Stromal cell of bone marrow (primary cell): Measurements from ENCODE around the gene CBX4.

Experiments used
- DNase-seq: peaks from one replicate; pipeline ENCODE4 v3.0.0-alpha.2; 2012; ENCODE audit warnings: low read depth

Gene CBX4

DNA sequence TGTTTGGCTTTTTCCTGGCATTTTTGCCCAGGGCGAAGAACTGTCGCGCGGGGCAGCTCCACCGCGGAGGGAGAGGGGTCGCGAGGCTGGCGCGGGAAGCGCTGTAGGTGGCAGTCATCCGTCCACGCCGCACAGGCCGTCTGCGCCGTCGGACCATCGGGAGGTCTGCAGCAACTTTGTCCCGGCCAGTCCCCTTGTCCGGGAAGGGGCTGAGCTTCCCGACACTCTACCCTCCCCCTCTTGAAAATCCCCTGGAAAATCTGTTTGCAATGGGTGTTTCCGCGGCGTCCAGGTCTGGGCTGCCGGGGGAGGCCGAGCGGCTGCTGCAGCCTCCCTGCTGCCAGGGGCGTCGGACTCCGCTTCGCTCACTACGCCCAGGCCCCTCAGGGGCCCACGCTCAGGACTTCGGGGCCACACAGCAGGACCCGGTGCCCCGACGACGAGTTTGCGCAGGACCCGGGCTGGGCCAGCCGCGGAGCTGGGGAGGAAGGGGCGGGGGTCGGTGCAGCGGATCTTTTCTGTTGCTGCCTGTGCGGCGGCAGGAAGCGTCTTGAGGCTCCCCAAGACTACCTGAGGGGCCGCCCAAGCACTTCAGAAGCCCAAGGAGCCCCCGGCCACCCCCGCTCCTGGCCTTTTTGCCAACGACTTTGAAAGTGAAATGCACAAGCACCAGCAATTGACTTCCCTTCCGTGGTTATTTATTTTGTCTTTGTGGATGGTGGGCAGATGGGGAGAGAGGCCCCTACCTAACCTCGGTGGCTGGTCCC lies 2.3 kb upstream of the CBX4 start:
- DNase-seq: no peak

DNA sequence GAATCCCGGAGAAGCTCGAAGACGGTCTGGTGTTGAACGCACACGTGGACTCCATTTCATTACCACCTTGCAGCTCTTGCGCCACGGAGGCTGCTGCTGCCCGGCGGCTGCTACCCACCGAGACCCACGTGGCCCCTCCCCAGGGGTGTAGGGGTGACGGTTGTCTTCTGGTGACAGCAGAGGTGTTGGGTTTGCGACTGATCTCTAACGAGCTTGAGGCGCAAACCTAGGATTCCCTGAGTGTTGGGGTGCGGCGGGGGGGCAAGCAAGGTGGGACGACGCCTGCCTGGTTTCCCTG lies 1.7 kb upstream of the CBX4 start:
- no peak for DNase-seq

DNA sequence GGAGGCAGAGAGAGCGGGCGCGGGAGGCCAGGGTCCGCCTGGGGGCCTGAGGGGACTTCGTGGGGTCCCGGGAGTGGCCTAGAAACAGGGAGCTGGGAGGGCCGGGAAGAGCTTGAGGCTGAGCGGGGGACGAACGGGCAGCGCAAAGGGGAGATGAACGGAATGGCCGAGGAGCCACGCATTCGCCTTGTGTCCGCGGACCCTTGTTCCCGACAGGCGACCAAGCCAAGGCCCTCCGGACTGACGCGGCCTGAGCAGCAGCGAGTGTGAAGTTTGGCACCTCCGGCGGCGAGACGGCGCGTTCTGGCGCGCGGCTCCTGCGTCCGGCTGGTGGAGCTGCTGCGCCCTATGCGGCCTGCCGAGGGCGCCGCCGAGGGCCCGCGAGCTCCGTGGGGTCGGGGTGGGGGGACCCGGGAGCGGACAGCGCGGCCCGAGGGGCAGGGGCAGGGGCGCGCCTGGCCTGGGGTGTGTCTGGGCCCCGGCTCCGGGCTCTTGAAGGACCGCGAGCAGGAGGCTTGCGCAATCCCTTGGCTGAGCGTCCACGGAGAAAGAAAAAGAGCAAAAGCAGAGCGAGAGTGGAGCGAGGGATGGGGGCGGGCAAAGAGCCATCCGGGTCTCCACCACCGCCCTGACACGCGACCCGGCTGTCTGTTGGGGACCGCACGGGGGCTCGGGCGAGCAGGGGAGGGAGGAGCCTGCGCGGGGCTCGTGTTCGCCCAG lies 1.2 kb upstream of the CBX4 start:
- DNase-seq: no peak

GRCh38 chr17:79838522-79839274 lies 542 bp downstream of the CBX4 start:
- DNase-seq: no peak

DNA sequence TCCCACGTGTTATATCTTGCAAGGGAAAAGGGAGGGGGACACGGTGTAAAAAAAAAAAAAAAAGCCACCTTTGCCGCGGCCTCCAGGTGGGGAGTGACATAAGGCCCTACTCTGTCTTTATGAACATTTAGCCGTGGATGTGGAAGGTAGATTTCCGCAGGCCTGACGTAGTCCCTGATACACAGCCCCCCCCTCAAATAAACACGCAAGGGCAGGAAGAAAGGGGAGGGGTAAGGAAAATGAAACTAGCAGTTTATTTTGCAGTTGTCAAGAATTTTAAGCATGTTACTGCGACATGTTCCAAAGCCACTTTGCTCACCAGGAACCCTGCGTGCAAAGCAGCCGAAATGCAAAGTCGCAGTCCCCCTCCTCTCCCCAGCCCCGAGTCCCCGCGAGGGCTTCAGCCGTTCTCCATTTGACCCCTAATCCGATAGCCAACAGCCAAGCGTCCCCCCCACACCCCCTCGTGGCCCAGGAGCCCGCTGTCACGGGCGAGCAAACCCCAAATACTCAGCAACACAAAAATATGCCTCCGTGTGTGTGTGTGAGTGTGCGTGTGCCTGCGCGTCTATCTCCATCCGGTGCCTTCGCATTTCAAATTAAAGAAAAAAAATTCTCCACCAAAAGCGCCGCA lies 1.2 kb downstream of the CBX4 start:
- no peak for DNase-seq

DNA sequence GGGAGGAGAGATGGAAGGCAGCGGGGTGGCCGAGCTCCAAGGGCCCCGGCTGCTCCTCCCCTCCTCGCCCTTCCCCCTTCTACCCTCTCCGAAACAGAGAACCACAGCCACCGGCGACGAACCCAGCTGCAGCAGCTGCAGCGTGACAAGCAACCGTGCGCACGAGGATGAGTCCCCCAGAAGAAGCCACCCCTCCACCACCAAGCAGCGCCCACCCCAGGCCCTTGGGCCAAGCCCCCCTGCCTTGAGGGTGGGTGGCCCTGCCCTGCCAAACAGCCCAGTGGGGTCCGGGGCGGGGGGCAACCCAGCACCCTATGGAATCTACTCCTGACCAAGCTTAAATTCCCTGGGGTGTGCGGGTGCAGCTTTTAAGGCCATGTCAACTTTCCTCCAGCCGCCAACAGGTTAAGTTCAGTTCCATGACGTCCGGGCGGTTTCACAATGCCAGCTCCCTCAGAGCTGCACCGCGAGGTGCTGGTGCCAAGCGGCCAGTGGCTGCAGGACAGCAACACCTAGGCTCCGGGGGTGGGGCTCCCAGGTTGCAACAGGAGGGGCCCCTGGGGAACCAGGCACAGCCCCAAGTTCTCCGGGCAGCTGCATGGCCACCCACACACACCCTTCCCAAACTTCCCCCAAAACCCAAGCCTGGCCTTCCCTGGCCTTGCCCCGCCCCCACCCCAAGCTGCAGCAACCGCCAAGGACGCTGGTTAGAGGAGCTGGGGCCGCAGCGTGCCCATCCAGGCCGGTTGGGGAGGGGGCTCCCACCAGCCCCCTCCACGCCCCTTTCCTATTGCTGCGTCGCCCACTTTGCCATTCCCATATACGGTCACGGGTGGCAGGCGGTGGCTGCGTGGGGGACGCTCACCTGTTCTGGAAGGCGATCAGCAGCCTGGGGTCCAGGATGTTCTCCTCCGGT lies 2.0 kb downstream of the CBX4 start:
- no peak for DNase-seq

DNA sequence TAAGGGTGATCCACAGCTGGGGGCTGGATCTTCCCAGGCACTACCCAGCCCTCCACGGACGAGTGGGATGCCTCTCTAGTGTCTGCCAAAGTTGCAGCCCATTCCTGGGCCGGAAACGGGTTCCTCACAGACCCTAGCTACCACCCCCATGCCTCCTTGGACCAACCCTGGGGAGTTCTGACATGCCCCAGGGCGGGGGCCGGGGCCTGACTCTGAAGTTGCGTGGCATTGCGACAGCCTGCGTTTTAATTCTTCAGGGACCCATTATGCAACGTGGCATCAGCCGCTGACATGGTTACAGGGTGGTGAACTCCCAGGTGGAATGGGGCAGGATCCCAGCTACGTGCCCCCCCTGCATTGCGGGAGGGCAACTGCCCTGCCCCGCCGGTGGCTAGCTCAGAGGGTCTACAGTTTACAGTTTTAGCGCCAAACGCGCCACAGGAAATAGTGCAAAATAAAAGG lies 2.7 kb downstream of the CBX4 start:
- no peak for DNase-seq

DNA sequence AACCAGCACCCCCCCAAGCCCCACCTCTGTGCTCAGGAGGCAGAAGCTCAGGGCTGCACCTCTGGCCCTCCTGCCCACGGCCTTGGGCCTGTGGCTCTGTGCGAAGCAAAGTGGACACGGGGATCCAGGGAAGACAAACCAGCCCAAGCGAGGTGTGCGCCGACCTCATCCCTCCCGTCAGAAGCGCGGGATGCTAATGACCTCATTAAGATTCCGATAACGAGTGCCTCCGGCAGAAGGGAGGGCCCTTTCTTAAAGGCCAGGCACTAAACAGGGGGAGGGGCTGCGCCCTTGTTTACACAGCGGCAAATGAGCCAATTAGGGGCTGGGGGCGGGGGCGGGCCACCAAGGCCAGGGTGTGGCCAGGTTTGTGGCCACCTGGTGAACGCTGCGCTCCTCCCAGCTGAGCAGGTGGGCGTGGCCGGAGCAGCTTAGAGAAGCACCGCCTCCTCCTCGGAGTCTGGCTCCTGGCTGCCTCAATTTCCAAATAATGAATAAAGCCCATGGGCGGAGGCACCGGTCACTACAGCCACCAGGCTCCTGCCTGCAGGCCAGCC lies 3.2 kb downstream of the CBX4 start:
- no peak for DNase-seq

- no peak for DNase-seq
Observed at GRCh38 chr17:79835470-79835899, 3.8 kb downstream of the CBX4 start.

DNA sequence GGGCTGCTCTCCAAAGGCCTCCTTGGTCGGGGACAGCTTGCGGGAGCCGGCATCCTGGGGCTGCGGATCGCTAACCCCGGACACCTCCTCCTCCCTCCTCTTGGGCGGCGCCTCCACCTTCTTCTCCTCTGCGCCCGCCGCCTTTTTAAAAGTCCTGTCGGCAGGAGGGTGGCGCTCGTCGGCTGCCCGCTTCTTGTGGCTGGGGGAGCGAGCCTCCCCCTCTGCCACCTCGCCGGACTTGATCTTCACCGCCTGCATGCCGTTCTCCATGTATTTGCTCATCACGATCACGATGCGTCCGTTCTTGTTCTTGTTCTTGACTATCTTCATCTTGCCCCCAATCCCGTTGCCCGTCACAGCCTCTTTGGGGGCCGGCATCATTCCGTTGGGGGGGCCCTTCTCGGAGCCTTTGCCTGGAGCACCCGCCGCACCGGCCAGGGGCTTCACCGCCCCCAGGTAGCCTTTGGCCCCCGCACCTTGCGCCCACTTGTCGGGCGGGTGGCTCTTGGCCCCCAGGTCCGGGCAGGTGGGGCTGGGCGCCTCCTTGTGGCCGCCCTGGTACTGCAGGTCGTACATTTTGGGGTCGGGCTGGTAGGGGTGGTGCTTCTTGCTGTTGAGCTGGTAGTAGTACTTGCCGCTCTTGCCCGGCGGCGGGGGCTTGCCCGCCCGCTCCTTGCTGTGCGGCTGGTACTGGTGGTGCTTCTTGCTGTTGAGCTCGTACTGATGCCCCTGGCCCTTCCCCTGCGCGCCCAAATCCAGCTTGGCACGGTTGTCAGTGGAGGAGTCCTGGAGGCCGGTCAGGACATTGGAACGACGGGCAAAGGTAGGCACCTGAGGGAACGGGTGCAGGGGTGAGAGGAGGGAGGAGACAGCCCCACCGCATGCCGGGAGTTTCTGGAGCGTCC lies 4.4 kb downstream of the CBX4 start:
- no peak for DNase-seq

- no peak for DNase-seq
Observed at GRCh38 chr17:79833744-79834564, 5.3 kb downstream of the CBX4 start.

- DNase-seq: no peak
Observed at GRCh38 chr17:79833110-79833450, 6.2 kb downstream of the CBX4 start.

GRCh38 chr17:79832218-79833109 lies 6.8 kb downstream of the CBX4 start:
- no peak for DNase-seq

- no peak for DNase-seq
Observed at GRCh38 chr17:79831265-79832217, 7.7 kb downstream of the CBX4 start.

- no peak for DNase-seq
Observed at GRCh38 chr17:79830763-79831264, 8.4 kb downstream of the CBX4 start.

DNA sequence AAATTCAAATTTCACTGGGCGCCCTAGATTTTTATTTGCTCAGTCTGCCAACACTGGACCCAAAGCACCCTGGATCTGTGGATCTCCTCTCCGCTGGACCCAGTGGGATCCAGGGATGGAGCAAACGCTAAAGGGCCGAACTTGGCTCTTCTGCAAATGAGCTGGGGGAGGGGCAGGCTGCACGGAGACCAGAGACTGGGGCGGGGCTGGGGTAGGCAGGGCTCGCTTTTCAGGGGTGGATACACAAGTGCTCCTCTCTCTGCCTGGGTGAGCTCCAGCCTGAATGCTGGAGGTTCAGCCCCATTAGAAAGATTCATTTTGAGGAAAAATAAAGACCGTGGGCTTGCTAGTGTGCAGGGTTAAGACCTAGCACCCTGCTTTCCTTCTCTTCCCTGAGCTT lies 8.9 kb downstream of the CBX4 start:
- no peak for DNase-seq

DNA sequence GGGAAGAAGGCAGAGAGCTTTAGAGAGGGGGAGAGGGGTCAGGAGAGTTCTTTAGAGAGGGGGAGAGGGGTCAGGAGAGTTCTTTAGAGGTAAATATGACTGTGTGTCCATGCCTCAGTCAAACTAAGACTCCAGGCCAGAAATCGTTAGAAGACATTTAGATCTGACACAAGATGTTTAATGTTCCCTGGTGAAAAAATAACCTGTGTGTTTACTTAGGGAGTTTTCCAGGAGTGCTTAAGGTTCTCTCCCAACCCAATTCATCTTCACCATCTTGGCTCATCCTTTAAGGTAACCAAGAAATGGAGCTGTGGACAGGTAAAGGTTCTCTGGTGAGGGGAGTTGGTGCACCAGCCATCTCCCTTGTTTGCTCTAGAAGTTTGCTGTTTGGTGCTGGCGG lies 9.8 kb downstream of the CBX4 start:
- no peak for DNase-seq
